GM18508 (cell line): ENCODE data around the gene ENTREP3.

ENCODE experiments used
- ATAC-seq: cut with Tn5 transposase; IDR thresholded peaks from one replicate; pipeline ENCODE4 v1.9.1; 2021; ENCODE audit warnings: moderate number of reproducible peaks; ENCODE audit not compliant: insufficient read depth, unreplicated experiment

ENTREP3 gene

GRCh38 chr1:155202731-155203515 lies 52.4 kb downstream of the ENTREP3 start:
- ATAC-seq: no peak

DNA sequence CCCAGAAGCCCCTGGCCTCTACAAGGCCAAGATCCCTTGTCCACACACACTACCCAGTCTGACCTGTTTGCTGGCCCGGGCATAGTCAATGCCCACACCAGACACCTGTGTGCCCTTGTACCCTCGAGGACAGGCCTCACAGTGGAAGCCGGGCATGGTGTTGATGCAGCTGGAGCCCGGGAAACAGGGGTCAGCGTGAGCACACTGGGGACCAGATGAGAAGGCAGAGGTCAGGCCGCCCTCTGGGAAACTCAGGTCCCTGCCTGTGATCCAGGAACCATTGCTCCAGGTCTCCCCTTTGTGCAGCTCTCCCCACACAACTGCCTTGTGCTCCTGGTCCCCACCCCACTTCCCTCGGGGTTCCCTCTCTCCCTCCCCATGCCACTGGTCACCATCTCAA lies 53.1 kb downstream of the ENTREP3 start:
- no peak for ATAC-seq

DNA sequence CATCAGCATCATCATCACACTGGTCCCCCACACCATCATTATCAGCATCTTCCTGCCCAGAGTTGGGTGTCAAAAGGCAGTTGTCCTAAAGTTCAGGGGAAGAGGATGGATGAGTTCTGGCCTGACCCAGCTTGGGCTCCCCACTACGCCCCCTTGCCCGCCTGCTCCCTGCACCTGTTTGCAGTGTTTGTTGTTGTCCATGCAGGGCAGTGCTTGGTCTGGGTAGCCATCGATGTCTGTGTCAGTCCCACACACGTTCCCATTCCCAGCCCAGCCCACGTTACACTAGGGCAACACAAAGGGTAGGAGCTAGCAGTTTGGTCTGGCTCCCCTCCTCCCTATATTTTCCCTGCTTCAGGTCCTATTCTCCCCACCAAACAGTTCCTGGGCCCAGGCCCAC lies 54.4 kb downstream of the ENTREP3 start:
- no peak for ATAC-seq

GRCh38 chr1:155199792-155200191 lies 55.5 kb downstream of the ENTREP3 start:
- ATAC-seq: no peak

GRCh38 chr1:155198547-155198906 lies 56.8 kb downstream of the ENTREP3 start:
- ATAC-seq: no peak

GRCh38 chr1:155197901-155198546 lies 57.3 kb downstream of the ENTREP3 start:
- ATAC-seq: no peak
